ENCODE measurements around the gene ENPP4. TPM values are rescaled to one million over a fixed set of nuclear protein-coding genes. Genes with fewer than 3 reads are reported as not detected.

The ENPP4 gene
- polyA plus RNA-seq, 1 of the 3 experiments (the other 2 are of a cell fraction), result 0.05 TPM

GRCh38 chr6:46175976-46176375 is 46.2 kb downstream of the ENPP4 start:
- POLR2A ChIA-PET, result no interaction called here
- Histone ChIP-seq H3K4me1 (ENCODE audit: control insufficient read depth in 1 of 2, insufficient read depth in 2 of 2, low read depth in 1 of 2, low read length in 1 of 2) (no peaks in the 10 kb centered on the region), H3K79me2 (ENCODE audit: insufficient read depth) (no peaks in the 10 kb centered on the region), H3K9ac (no peak overlapping the region), H3K27me3 (ENCODE audit: insufficient read depth) (peaks cover 21% of the 10 kb centered on the region; the same call in 1 of the 2 replicates), H3K4me3 (ENCODE audit: low read depth in 2 of 2, low read length in 1 of 2) (no peak overlapping the region), H3K9me3 (no peaks in the 10 kb centered on the region), H3K4me2 (no peak overlapping the region), H3K36me3 (replicated peaks in 1 of 2; ENCODE audit: control insufficient read depth in 1 of 2, insufficient read depth in 2 of 2, low read length in 1 of 2) (no peaks in the 10 kb centered on the region), H4K20me1 (ENCODE audit: insufficient read depth) (no peaks in the 10 kb centered on the region), H3K27ac (ENCODE audit: low read depth in 2 of 2, low read length in 1 of 2) (no peak overlapping the region), H3F3A (replicated peaks; ENCODE audit: insufficient read depth) (no peaks in the 10 kb centered on the region), H2AFZ (ENCODE audit: low read depth) (no peak overlapping the region), H3K9me2 (no peaks in the 10 kb centered on the region)
- TF ChIP-seq ZBTB33 (IDR thresholded peaks at IDR 0.05; ENCODE audit: borderline replicate concordance, low read depth) (no peak), TCF12 (IDR thresholded peaks at IDR 0.05) (no peak)
- no peak for DNase-seq
- CTCF ChIA-PET, result no interaction called here
- WGBS (ENCODE audit: low lambda C conversion rate), result 0% methylated on average over 3 of the region's 3 CpGs

- Histone ChIP-seq H3K9me3 (no peaks in the 10 kb centered on the region), H3K9me2 (no peaks in the 10 kb centered on the region), H3K4me2 (no peak overlapping the region), H3K27me3 (ENCODE audit: insufficient read depth) (peaks cover 16% of the 10 kb centered on the region), H2AFZ (ENCODE audit: low read depth) (no peak overlapping the region), H3F3A (replicated peaks; ENCODE audit: insufficient read depth) (no peaks in the 10 kb centered on the region), H3K27ac (ENCODE audit: low read depth in 2 of 2, low read length in 1 of 2) (no peak overlapping the region), H3K4me1 (ENCODE audit: control insufficient read depth in 1 of 2, insufficient read depth in 2 of 2, low read depth in 1 of 2, low read length in 1 of 2) (no peaks in the 10 kb centered on the region), H4K20me1 (ENCODE audit: insufficient read depth) (no peaks in the 10 kb centered on the region), H3K9ac (no peak overlapping the region), H3K4me3 (ENCODE audit: low read depth in 2 of 2, low read length in 1 of 2) (no peak overlapping the region), H3K79me2 (ENCODE audit: insufficient read depth) (no peaks in the 10 kb centered on the region), H3K36me3 (replicated peaks in 1 of 2; ENCODE audit: control insufficient read depth in 1 of 2, insufficient read depth in 2 of 2, low read length in 1 of 2) (no peaks in the 10 kb centered on the region)
- 0% methylated on average over 4 of the region's 4 CpGs for WGBS (ENCODE audit: low lambda C conversion rate)
- CTCF ChIA-PET, result no interaction called here
- TF ChIP-seq USF2 (IDR thresholded peaks at IDR 0.05; ENCODE audit: borderline replicate concordance, low read depth, low read length) (no peak), EZH2phosphoT487 (IDR thresholded peaks at IDR 0.05; ENCODE audit: borderline replicate concordance, low read depth) (no peak), CHD2 (IDR thresholded peaks at IDR 0.05; ENCODE audit: low read length, partially characterized antibody) (no peak), FOXJ3 (CRISPR knock-in tag; IDR thresholded peaks at IDR 0.05) (no peak), TCF12 (IDR thresholded peaks at IDR 0.05) (no peak), RFX5 (IDR thresholded peaks at IDR 0.05; ENCODE audit: low read length) (no peak), IRF3 (IDR thresholded peaks at IDR 0.05; ENCODE audit: low read depth, low read length) (no peak), TAF1 (IDR thresholded peaks at IDR 0.05; ENCODE audit: borderline replicate concordance, low read depth, low read length) (no peak), NFIC (IDR thresholded peaks at IDR 0.05; ENCODE audit: borderline replicate concordance) (no peak; the same call in 1 of the 2 replicates), RXRA (IDR thresholded peaks at IDR 0.05; ENCODE audit: borderline replicate concordance, low read depth) (no peak), POLR2AphosphoS5 (IDR thresholded peaks at IDR 0.05; ENCODE audit: low read depth, low read length) (no peak), CTCF (IDR thresholded peaks at IDR 0.05) (no peak; the same call in 1 of the 2 replicates), JUND (IDR thresholded peaks at IDR 0.05) (no peak), MEF2A (IDR thresholded peaks at IDR 0.05; ENCODE audit: borderline replicate concordance, low read depth) (no peak), EP300 (IDR thresholded peaks at IDR 0.05; ENCODE audit: borderline replicate concordance in 1 of 2, low read depth in 1 of 2, low read length in 1 of 2) (no peak), ZBTB33 (IDR thresholded peaks at IDR 0.05; ENCODE audit: borderline replicate concordance, low read depth) (no peak)
- POLR2A ChIA-PET, result no interaction called here
- no peak for DNase-seq
Observed at GRCh38 chr6:46184114-46184513, 54.3 kb downstream of the ENPP4 start.
